Muscle layer of colon (tissue), 2 donors: ENCODE data around the gene ALDH5A1.

ENCODE experiments used
- H3K27ac ChIP-seq: one replicate; pipeline ENCODE4 v1.7.0; 2013; ENCODE audit warnings: low read depth, mild to moderate bottlenecking, low read length, moderate library complexity
- H3K27me3 ChIP-seq, 2 donors: one replicate each; pipeline ENCODE4 v1.7.0; 2013; ENCODE audit warnings: low read length in 2 of 2, mild to moderate bottlenecking in 2 of 2; ENCODE audit not compliant: insufficient read depth in 2 of 2, control insufficient read depth in 1 of 2
- H3K36me3 ChIP-seq: one replicate; pipeline ENCODE4 v1.7.0; 2013; ENCODE audit warnings: mild to moderate bottlenecking, low read length; ENCODE audit not compliant: insufficient read depth
- H3K4me1 ChIP-seq: one replicate; pipeline ENCODE4 v1.7.0; 2013; ENCODE audit warnings: mild to moderate bottlenecking, low read length; ENCODE audit not compliant: insufficient read depth
- H3K4me3 ChIP-seq, 2 donors: one replicate each; pipeline ENCODE4 v1.7.0; 2013; ENCODE audit warnings: low read length in 2 of 2, low read depth in 1 of 2, mild to moderate bottlenecking in 1 of 2, moderate library complexity in 1 of 2
- H3K9ac ChIP-seq: one replicate; pipeline ENCODE4 v1.7.0; 2013; ENCODE audit warnings: low read length
- H3K9me3 ChIP-seq: one replicate; pipeline ENCODE4 v1.7.0; 2013; ENCODE audit warnings: mild to moderate bottlenecking, low read length
- donor health status: abdominal sarcoma.
- donor health status: Adenocarcinoma of cecum.

Gene ALDH5A1

DNA sequence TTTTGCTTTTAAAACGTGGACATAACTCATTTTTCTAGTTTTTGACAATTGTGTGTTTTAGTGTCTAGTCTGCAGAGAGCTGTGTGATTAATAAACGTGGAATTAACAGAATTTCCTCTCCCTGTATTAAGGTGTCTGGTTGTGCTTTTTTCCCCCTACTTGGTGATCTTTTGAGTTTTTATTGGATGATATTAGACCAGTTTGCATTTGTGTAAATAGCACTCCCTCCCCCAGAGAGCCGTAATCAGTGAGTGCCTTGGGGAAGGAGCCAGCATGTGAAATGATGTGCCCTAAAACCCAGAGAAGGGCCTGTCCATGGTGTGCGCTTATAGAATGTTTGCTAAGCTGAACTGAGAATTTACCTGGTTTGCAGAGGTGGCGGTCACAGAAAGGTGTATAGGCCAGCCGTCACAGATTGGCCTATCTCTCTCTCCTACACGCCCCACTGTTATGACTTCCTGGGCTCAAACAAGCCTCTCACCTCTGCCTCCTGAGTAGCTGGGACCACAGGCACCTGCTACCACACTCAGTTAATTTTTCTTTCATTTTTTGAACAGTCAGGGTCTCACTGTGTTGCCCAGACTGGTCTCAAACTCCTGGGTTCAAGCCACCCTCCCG is 42.4 kb downstream of the ALDH5A1 start:
- Histone ChIP-seq H3K27ac (no peak overlapping the region), H3K9me3 (no peaks in the 10 kb centered on the region), H3K9ac (no peak overlapping the region), H3K36me3 (peaks cover 9% of the 10 kb centered on the region), H3K4me1 (no peaks in the 10 kb centered on the region), H3K4me3 (no peak overlapping the region), H3K27me3 (no peaks in the 10 kb centered on the region)

DNA sequence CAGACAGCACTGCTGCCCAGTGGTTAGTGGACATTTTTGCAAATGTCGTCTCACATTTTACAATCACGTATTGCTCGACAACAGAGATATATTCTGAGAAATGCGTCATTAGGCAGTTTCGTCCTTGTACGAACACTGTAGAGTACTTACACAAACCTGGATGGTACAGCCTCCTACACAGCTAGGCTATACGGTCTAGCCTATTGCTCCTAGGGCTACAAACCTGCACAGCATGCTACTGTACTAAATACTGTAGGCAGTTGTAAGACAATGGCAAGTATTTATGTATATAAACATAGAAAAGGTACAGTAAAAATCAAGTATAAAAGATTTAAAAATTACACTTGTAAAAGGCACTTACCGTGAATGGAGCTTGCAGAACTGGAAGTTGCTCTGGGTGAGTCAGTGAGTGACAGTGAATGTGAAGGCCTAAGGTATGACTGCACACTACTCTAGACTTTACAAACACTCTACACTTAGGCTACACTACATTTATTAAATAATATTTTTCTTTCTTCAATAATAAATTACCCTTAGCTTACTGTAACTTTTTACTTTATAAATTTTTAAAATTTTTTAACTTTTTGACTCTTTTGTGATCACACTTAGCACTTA is 43.1 kb downstream of the ALDH5A1 start:
- Histone ChIP-seq H3K36me3 (peaks cover 9% of the 10 kb centered on the region), H3K27me3 (no peaks in the 10 kb centered on the region), H3K27ac (no peak overlapping the region)

DNA sequence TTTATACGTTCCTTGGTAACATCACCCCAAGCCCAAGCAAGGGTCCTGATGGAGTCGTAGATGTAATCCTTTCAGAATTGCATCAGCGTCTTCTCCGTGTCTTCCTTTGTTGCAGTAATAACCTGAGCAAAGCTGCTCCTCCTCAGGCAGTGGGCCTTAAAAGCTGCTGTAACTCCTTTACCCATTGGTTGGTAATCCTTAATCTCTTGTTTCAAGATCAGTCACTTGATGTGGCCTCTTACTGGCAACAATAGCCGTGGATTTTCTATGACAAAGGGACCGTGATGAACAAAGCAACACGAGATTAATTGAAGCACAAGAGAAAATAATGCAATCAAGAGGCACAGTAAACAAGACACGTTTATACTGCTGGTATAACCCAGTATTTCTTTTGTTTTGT is 44.6 kb downstream of the ALDH5A1 start:
- no peaks in the 10 kb centered on the region for H3K9me3 ChIP-seq

More for the DNA sequence above, 43.1 kb downstream of the ALDH5A1 start:
- H3K9ac ChIP-seq: no peak overlapping the region
- no peaks in the 10 kb centered on the region for H3K4me1 ChIP-seq
- H3K4me3 ChIP-seq: no peak overlapping the region
- no peaks in the 10 kb centered on the region for H3K9me3 ChIP-seq

DNA sequence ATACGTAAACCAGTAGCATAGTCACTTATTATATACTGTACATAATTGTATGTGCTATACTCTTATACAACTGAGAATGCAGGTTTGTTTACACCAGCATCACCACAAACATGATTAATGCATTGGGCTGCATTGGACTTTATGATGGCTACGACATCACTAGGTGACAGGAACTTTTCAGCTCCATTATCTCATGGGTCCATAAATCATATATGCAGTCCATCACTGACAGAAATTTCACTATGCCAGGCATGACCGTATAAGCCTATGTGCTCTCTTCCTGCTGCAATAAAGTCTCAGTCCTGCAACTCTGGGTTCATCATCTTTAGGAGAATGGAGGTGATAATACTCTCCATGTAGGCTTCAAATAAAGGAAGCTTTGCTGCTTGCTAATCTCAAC is 45.4 kb downstream of the ALDH5A1 start:
- Histone ChIP-seq H3K4me1 (no peaks in the 10 kb centered on the region), H3K9ac (no peak overlapping the region), H3K27me3 (no peaks in the 10 kb centered on the region), H3K36me3 (no peaks in the 10 kb centered on the region), H3K9me3 (no peaks in the 10 kb centered on the region), H3K4me3 (no peak overlapping the region), H3K27ac (no peak overlapping the region)

More for the DNA sequence above, 44.6 kb downstream of the ALDH5A1 start:
- Histone ChIP-seq H3K27me3 (no peaks in the 10 kb centered on the region), H3K4me3 (no peak overlapping the region), H3K4me1 (no peaks in the 10 kb centered on the region), H3K27ac (no peak overlapping the region), H3K36me3 (peaks cover 3% of the 10 kb centered on the region), H3K9ac (no peak overlapping the region)

GRCh38 chr6:24543683-24544082 is 48.9 kb downstream of the ALDH5A1 start:
- H3K27me3 ChIP-seq: no peaks in the 10 kb centered on the region
- no peak overlapping the region for H3K9ac ChIP-seq
- H3K27ac ChIP-seq: no peak overlapping the region
- no peak overlapping the region for H3K4me3 ChIP-seq
- no peaks in the 10 kb centered on the region for H3K36me3 ChIP-seq
- H3K4me1 ChIP-seq: no peaks in the 10 kb centered on the region
- no peaks in the 10 kb centered on the region for H3K9me3 ChIP-seq

GRCh38 chr6:24545183-24545582 is 50.4 kb downstream of the ALDH5A1 start:
- no peak overlapping the region for H3K9ac ChIP-seq
- H3K4me1 ChIP-seq: no peaks in the 10 kb centered on the region
- H3K9me3 ChIP-seq: no peaks in the 10 kb centered on the region
- H3K4me3 ChIP-seq: no peak overlapping the region
- no peaks in the 10 kb centered on the region for H3K36me3 ChIP-seq
- no peak overlapping the region for H3K27ac ChIP-seq
- H3K27me3 ChIP-seq: no peaks in the 10 kb centered on the region

- no peak overlapping the region for H3K9ac ChIP-seq
These were observed 50.9 kb downstream of the ALDH5A1 start for GRCh38 chr6:24545691-24546090.

GRCh38 chr6:24546439-24546838 is 51.7 kb downstream of the ALDH5A1 start:
- Histone ChIP-seq H3K9me3 (no peaks in the 10 kb centered on the region), H3K4me3 (no peak overlapping the region), H3K27me3 (no peaks in the 10 kb centered on the region), H3K36me3 (no peaks in the 10 kb centered on the region), H3K27ac (no peak overlapping the region), H3K9ac (no peak overlapping the region), H3K4me1 (no peaks in the 10 kb centered on the region)

More at GRCh38 chr6:24545691-24546090, 50.9 kb downstream of the ALDH5A1 start:
- H3K4me1 ChIP-seq: no peaks in the 10 kb centered on the region
- H3K27me3 ChIP-seq: no peaks in the 10 kb centered on the region
- no peaks in the 10 kb centered on the region for H3K9me3 ChIP-seq
- no peak overlapping the region for H3K27ac ChIP-seq
- H3K36me3 ChIP-seq: no peaks in the 10 kb centered on the region
- H3K4me3 ChIP-seq: no peak overlapping the region

- Histone ChIP-seq H3K27me3 (no peaks in the 10 kb centered on the region), H3K4me1 (no peaks in the 10 kb centered on the region), H3K9me3 (no peaks in the 10 kb centered on the region), H3K4me3 (no peak overlapping the region), H3K36me3 (no peaks in the 10 kb centered on the region), H3K27ac (no peak overlapping the region), H3K9ac (no peak overlapping the region)
These were observed 52.5 kb downstream of the ALDH5A1 start for GRCh38 chr6:24547243-24547642.

- H3K9ac ChIP-seq: no peak overlapping the region
- H3K36me3 ChIP-seq: no peaks in the 10 kb centered on the region
- no peaks in the 10 kb centered on the region for H3K4me1 ChIP-seq
- H3K27ac ChIP-seq: no peak overlapping the region
- H3K9me3 ChIP-seq: no peaks in the 10 kb centered on the region
- H3K4me3 ChIP-seq: no peak overlapping the region
- no peaks in the 10 kb centered on the region for H3K27me3 ChIP-seq
These were observed 54.4 kb downstream of the ALDH5A1 start for GRCh38 chr6:24549158-24549557.

DNA sequence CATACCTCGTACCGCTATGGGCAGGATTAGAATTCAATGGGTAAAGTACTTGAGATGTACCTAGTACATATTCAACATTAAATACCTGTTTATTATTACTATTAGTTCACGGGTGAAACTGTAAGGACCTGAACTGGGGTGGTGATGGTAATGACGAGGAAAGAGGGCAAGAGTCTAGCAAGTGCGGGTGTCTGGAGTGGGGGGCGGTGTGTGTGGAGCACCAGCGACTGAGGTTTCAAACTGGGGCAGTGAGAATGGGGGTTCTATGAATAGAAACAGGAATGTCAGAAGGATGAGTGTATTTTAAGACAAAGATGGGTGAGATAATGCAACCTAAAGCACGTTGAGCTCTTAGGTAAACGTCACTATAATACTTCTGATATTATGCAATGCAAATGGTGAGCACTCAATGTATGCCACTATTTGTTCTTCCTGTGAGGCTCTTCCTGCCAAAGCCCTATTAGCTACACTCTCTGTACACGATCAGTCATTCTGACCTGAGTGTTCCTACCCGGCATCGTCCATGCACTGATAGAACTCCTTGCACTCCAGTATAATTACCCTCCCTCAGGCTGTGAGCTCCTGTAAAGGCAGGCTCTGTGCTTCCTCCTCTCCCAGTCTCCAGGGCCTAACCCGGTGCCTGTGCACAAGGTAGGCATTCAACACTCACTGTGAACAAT is 55.0 kb downstream of the ALDH5A1 start:
- no peak overlapping the region for H3K4me3 ChIP-seq
- no peaks in the 10 kb centered on the region for H3K36me3 ChIP-seq
- no peak overlapping the region for H3K27ac ChIP-seq
- H3K9ac ChIP-seq: no peak overlapping the region
- no peaks in the 10 kb centered on the region for H3K27me3 ChIP-seq
- no peaks in the 10 kb centered on the region for H3K9me3 ChIP-seq
- no peaks in the 10 kb centered on the region for H3K4me1 ChIP-seq
